AML-193 (cell line): Measurements from ENCODE around the gene TULP1.
"Not testable (repeated sequence)": the region's sequence is repeated elsewhere in the genome, so short reads cannot be mapped to it uniquely, and the experiment has no call there.

Experiments
- DNase-seq, 2 experiments: peaks; one replicate each; lab custom pipeline; 2025; lab: John Stamatoyannopoulos, UW

The TULP1 gene

GRCh38 chr6:35521235-35521634 is 8.5 kb upstream of the TULP1 start:
- no peak for DNase-seq

GRCh38 chr6:35519313-35520015 is 6.8 kb upstream of the TULP1 start:
- DNase-seq: no peak

GRCh38 chr6:35518566-35519312 is 6.0 kb upstream of the TULP1 start:
- no peak for DNase-seq

DNA sequence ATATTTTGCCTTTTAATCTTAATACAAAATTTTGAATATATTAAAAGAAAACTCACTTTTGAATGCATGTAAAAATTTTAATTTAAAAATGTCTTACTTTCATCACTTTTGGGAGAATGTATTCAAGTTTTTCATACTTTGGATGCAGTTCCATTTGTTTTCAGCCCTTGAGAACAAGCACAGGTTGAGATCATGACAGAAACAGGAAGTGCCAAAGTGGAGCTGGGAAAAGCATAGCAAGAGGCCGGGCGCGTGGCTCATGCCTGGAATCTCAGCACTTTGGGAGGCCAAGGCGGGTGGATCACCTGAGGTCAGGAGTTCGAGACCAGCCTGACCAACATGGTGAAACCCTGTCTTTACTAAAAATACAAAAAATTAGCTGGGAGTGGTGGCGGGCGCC is 5.3 kb upstream of the TULP1 start:
- not testable (repeated sequence) for DNase-seq

DNA sequence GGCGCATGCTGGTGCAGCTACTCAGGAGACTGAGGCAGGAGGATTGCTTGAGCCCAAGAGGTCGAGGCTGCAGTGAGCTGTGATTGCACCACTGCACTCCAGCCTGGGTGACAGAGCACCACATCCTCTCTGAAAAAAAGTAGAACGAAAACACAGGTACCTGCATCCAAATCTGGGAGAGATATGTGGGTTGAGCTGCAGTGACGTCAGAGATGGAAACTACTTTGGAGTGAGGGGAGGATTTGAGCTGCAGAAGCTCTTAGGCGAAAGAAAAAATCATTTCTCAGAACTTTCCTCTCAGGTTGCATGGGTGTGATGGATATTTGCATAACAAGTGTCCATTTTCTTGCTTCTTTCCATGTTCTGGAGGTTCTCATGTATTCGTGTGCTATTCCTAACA is 4.0 kb upstream of the TULP1 start:
- DNase-seq: no peak

- not testable (repeated sequence) for DNase-seq
Measured at GRCh38 chr6:35515939-35516338, 3.2 kb upstream of the TULP1 start.

- DNase-seq: no peak
Measured at GRCh38 chr6:35514587-35514986, 1.9 kb upstream of the TULP1 start.

DNA sequence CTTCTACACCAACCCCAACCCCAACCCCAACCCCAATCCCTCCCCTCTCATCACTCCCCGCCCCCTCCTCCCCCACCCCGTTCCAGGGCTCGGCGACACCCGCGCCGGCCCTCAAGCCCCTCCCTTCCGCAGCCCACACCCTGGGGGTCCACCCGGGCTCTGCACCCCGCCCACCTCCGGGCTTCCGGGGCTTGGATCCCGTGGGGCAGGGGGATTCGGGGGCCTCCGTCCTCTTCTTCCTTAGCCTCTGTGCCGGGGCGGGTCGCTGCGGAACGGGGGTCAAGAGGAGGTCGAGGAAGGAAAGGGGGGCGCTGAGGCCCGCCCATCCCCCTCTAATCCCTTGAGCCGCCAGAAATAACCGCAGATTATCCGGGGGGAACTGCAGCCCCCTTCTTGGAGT is 690 bp downstream of the TULP1 start:
- no peak for DNase-seq

DNA sequence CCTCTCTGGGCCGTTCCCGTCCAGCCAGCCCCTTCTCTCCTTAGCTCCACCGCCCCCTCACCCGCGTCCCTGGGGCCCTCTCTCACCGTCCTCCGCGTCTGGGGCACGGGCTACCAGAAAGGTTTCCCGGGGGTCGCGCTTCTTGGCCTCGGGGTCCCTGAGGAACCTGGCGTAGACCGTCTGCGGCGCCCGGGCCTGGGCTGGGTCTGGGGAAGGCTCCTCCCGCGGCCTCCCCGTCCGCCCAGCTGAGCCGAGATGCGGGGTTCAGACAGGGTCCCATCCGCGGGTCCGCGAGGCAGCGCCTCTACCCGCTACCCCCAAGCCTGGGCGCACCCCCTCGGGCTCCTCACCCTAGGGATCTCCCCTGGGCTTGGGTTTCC is 1.1 kb downstream of the TULP1 start:
- no peak for DNase-seq

GRCh38 chr6:35510916-35511561 is 1.7 kb downstream of the TULP1 start:
- no peak for DNase-seq

DNA sequence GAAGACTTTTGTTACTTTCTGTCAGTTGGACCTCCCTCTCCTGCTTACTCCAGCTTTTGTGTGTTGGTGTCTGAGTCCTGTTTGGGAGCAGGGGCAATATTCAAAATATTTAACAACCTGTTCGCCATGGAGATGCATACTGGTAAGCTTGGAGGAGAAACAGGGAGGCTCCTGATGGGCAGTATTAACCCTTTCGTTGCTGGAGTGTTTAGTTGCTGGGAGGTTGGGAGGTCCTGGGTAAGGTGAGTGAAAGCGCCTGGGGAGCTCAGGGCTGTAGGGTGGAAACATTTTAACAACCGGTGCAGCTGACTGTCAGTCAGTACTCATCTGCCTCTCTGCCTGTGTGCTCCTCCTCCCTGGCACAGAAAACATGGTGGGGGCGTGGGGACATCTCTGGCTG is 4.2 kb downstream of the TULP1 start:
- no peak for DNase-seq

GRCh38 chr6:35508027-35508426 is 4.7 kb downstream of the TULP1 start:
- DNase-seq: no peak

DNA sequence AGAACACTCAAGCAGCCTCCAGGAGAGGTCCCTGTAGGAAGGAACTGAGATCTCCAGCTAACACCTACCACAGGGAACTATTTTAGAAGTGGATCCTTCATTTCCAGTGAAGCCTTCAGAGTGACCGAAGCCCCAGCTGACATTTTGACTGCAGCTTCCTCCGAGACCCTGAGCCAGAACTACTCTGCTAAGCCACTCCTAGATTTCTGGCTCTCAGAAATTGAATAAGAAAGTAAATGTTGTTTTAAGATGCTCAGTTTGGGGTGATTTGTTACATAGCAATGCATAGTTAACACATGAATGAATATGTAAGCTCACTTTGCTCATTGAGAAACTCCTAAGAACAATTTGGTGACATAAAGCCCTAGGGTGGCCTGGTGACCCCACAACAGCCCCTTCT is 5.5 kb downstream of the TULP1 start:
- DNase-seq: no peak

DNA sequence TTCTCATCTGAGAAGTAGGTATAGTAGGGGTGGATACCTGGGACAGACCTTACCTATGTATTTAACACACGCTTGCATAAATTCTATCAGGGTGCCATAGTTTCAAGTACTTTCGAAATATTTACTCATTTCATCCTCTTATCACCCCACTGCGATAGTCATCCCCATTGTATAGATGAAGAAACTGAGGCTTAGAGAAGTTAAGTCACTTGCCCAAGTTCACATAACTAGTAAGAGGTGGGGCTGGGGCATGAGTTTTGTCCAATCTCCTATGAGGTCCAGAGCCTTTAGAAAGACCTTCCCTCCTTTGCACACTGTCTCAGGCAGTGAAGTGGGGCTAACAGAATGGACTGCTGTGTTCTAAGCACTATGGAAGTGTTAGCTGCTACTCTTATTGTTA is 6.2 kb downstream of the TULP1 start:
- DNase-seq: no peak

DNA sequence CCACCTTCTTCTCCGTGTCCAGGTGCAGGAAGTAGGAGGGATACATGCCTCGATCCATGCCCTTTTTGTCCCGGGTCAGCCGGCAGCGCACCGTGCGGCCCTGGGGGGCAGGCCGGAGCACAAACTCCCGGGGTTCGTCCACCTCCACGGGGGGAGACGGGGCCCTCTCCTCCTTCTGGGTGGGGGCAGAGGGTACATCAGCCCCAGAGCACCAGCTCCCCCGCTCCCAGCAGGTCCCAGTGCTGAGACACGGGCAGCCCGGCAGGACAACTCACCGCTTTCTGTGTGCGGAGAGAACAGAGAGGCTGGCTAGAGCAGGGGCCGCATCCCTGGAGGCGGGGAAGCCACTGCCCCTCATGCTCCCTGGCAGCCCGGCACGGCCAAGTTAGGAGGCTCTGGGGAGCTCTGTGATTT is 6.7 kb downstream of the TULP1 start:
- DNase-seq: no peak

GRCh38 chr6:35503534-35503933 is 9.2 kb downstream of the TULP1 start:
- no peak for DNase-seq

GRCh38 chr6:35501784-35502183 is 10.9 kb downstream of the TULP1 start:
- DNase-seq: no peak

DNA sequence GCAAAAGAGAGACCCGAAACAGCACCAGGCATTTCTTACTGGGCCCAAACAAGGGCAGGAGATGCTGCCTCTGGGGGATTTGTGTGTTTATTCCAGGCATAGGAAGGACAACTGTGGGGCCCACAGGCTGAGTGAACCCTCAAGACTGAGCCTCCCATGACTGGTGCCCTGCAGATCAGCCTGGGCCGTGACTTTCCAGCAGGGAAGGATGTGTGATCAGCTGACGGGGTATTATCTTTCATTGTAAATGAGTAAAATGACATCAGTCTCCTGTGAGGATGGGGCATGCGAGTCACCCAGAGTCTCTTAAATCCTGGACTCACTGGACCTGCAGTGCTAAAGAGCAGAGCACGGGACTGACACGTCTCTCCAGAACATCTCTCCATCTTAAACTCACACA is 11.9 kb downstream of the TULP1 start:
- DNase-seq: no peak

- DNase-seq: no peak
Measured at GRCh38 chr6:35499372-35499771, 13.3 kb downstream of the TULP1 start.

DNA sequence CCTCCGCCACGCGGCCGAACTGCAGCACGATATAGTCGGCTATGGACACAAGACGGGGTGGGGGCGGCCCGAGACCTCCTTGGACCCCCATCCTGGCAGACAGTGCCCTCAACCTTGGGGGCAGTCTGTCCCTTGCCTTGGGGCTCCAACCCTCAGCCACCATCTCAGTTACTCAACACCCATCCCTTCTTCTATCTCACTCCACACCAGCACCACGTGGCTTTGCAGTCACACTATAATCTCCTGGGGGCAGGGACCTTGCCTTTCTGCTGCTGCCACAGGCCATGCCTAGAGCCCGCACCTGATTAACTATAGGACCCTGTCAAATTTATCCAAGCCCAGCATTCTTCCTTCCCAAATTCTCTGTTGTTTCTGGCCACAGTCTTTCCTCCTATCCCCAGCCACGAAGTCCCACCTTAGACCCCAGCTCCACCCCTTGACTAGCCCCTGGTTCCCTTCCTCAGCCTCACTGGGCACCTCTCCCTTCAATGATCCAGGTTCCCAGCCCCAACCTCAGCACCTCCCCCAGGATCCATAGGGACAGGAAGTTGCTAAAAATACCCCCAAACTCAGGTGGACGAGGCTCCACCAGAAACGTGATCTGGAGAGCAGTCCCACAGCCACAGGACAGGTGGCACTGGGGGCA is 14.2 kb downstream of the TULP1 start:
- DNase-seq: peak; percentile 16 to 19

- peak in 1 of 2 experiments; percentile 44 for DNase-seq
Measured at GRCh38 chr6:35497571-35498421, 14.9 kb downstream of the TULP1 start.
